ENCODE measurements around the gene RNF4.

The RNF4 gene

DNA sequence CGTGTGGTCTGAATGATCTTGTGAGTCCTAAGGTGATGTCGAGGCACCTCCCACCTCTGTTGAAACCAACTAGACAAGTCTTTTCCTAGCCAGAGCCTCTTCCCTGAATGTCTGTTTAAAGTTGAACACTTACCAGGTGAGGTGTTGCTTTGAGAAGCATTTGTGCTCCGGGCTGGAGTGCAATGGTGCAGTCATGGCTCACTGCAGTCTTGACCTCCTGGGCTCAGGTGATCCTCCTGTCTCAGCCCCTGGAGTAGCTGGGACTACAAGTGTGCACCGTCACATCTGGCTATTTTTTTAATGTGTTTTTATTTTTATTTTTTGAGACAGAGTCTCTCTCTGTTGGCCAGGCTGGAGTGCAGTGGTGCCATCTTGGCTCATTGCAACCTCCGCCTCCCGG is 18.1 kb downstream of the RNF4 start:
- TF ChIP-seq, protein P1, sequence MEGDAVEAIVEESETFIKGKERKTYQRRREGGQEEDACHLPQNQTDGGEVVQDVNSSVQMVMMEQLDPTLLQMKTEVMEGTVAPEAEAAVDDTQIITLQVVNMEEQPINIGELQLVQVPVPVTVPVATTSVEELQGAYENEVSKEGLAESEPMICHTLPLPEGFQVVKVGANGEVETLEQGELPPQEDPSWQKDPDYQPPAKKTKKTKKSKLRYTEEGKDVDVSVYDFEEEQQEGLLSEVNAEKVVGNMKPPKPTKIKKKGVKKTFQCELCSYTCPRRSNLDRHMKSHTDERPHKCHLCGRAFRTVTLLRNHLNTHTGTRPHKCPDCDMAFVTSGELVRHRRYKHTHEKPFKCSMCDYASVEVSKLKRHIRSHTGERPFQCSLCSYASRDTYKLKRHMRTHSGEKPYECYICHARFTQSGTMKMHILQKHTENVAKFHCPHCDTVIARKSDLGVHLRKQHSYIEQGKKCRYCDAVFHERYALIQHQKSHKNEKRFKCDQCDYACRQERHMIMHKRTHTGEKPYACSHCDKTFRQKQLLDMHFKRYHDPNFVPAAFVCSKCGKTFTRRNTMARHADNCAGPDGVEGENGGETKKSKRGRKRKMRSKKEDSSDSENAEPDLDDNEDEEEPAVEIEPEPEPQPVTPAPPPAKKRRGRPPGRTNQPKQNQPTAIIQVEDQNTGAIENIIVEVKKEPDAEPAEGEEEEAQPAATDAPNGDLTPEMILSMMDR (IDR thresholded peaks at IDR 0.05; ENCODE audit: low read depth, low read length) = no peak
- H3K36me3 ChIP-seq = peaks cover 75% of the 10 kb centered on the region
- no peaks in the 10 kb centered on the region for H3K27me3 ChIP-seq (ENCODE audit: insufficient read depth, low read depth, severe bottlenecking)
- no peak overlapping the region for H3K27ac ChIP-seq
- no peak for DNase-seq
- H3K4me3 ChIP-seq (ENCODE audit: low read depth, low read length) = no peak overlapping the region
- H3K9me3 ChIP-seq (ENCODE audit: severe bottlenecking) = no peaks in the 10 kb centered on the region

DNA sequence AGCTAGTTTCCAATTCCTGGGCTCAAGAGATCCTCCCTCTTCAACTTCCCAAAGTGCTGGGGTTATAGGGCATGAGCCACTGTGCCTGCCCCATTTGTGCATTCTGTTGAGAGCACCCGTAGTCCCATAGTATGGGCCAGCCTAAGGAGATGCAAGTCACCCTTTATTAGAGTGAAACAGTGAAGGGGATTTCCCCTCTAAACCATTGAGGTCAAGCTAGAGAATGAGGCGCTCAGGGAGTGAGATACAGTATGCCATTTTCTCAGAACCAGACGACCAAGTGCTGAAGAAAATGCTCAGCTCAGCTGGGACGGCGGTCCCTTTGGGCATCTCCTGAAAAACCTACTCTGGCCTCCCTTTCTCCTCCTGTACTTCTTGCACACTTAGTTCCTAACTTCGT is 18.7 kb downstream of the RNF4 start:
- no peak overlapping the region for H3K27ac ChIP-seq
- TF ChIP-seq, protein P1 (IDR thresholded peaks at IDR 0.05; ENCODE audit: low read depth, low read length) = no peak
- peaks cover 82% of the 10 kb centered on the region for H3K36me3 ChIP-seq
- H3K27me3 ChIP-seq (ENCODE audit: insufficient read depth, low read depth, severe bottlenecking) = no peaks in the 10 kb centered on the region
- H3K4me3 ChIP-seq (ENCODE audit: low read depth, low read length) = no peak overlapping the region
- no peak for DNase-seq
- H3K9me3 ChIP-seq (ENCODE audit: severe bottlenecking) = no peaks in the 10 kb centered on the region

DNA sequence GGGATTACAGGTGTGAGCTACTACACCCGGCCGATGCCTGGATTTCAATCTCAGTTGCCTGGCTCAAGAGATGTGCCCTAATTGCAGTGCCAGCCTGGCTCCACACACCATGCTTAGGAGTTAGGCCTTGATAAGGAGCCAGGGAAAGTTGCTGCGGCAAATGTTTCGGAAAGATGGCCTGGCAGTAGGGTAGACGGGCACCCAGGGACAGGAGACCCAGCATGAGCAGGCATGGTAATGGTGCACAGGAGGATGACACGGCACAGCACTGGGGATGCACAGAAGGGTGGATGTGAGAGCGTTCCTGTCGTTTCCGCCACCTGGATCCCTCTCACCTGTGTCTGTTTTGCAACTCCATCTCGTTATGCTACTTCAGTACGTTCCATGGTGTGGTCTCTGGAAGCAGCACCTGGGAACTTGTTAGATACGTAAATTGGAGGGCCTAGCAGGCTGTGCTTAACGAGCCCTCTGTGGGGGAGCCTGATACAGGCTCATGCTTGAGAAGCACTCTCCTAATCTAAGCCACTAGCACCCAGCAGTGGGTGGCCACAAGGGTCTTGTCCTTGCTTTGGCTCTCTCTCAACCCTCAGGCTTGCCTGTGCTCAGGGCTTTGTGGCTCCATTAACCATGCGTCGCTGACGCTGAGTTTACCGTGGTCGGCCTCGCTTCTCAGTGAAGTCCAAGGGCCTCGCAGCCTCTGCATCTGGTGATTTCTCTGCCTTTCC is 20.3 kb downstream of the RNF4 start:
- Histone ChIP-seq H3K4me3 (ENCODE audit: low read depth, low read length) (no peak overlapping the region), H3K9me3 (ENCODE audit: severe bottlenecking) (no peaks in the 10 kb centered on the region), H3K27me3 (ENCODE audit: insufficient read depth, low read depth, severe bottlenecking) (no peaks in the 10 kb centered on the region), H3K27ac (no peak overlapping the region), H3K36me3 (peaks cover 84% of the 10 kb centered on the region)
- TF ChIP-seq, protein P1 (IDR thresholded peaks at IDR 0.05; ENCODE audit: low read depth, low read length) = no peak
- no peak for DNase-seq

DNA sequence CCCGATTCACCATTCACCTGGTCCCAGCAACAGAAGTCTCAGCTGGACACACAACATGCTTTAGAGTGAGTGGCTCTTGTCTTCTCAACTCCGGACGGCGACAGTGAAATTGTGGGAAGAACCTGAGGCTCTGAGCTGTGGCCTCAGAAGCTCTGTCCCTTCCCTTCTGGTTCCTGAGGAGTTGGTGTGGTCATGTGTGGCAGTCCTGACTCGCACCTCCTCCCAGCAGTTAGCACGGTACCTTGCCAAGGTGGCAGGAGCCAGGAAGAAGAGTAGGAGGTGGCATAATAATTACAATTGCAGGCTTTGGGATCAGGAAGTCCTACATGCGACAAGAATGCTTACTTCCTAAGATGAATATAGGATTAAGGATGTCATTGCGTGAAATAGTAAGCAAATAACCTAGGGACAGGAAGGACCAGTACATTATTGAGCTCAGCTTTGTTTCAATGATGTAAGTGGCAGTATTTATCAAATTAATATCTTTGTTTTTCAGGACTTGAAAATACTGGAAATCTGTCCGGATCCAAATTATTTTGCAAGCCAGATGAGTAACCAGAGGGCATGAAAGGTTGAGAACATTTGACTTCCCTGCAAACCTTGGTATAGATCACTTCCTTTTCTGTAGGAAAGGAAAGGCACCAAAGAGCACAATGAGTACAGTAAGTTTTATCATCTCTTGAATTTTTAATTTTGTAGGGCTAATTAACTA is 21.1 kb downstream of the RNF4 start:
- TF ChIP-seq, protein P1 (IDR thresholded peaks at IDR 0.05; ENCODE audit: low read depth, low read length) = no peak
- H3K36me3 ChIP-seq = peaks cover 84% of the 10 kb centered on the region

DNA sequence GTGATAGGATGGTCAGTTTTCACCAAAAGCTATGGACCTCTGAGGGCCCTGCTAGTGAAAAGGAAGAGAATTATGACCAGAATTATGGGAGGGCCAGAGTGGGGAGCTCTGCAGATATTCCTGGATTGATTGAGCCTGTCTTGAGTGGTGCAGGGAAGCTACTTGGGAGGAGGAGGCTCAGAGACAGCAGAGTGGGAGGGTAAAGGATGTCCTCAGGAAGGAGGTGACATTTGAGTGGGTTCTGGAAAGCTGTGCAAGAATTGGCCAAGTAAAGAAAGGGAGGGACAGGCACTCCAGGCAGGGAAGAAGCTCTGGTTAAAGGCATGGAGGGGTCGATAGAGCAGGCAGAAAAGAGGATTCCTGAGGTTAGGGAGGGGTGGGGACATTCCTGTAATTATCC is 24.1 kb downstream of the RNF4 start:
- peaks cover 94% of the 10 kb centered on the region for H3K36me3 ChIP-seq
- H3K9me3 ChIP-seq (ENCODE audit: severe bottlenecking) = no peaks in the 10 kb centered on the region
- DNase-seq = no peak
- TF ChIP-seq, protein P1 (IDR thresholded peaks at IDR 0.05; ENCODE audit: low read depth, low read length) = no peak
- no peak overlapping the region for H3K27ac ChIP-seq
- no peak overlapping the region for H3K4me3 ChIP-seq (ENCODE audit: low read depth, low read length)
- H3K27me3 ChIP-seq (ENCODE audit: insufficient read depth, low read depth, severe bottlenecking) = no peaks in the 10 kb centered on the region

More for the DNA sequence above, 21.1 kb downstream of the RNF4 start:
- Histone ChIP-seq H3K4me3 (ENCODE audit: low read depth, low read length) (no peak overlapping the region), H3K27me3 (ENCODE audit: insufficient read depth, low read depth, severe bottlenecking) (no peaks in the 10 kb centered on the region), H3K27ac (no peak overlapping the region), H3K9me3 (ENCODE audit: severe bottlenecking) (no peaks in the 10 kb centered on the region)
- DNase-seq = no peak
